GM18511 (cell line): Measurements from ENCODE around the gene PDPN.

ENCODE experiments used
- ATAC-seq: cut with Tn5 transposase; IDR thresholded peaks from one replicate; pipeline ENCODE4 v1.9.1; 2021; ENCODE audit warnings: mild to moderate bottlenecking, moderate library complexity; ENCODE audit not compliant: unreplicated experiment

PDPN gene

DNA sequence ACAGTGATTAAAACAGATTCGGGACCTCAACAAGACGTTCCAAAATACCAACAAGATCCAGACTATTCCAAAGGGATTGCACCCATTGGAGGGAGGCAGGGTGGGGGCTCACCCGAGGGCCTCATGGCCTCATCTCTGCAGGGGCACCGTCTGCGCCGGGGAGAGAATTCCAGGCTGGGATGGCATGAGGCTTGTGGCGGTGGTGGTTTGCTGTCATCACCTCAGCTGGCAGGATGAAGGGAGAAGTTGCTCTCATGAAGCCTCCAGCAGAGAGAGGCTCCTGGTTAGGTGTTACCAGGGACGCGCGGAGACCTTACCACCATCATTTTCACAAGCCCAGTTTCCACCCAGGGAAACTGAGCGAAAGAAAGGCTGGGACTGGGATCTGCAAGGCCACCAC is 6.7 kb upstream of the PDPN start:
- ATAC-seq = no peak

DNA sequence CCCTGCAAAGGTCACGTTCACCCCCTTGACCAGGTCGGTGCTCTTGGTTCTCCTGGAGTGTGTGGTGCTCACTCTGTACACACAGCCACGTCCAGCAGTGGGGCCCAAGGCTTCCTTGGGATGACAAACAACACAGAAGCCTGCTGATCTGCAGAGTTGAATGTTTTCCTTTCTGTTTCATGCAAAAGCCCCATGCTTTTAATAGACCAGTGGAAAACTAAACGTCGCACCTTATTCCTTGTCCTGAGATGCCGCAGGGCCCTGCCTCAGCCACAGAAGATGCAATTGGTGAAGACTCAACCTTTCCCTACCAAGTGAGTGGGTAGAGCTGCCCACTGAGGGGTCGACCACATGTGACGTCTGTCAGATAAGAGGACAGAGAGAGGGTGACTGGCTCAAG is 5.8 kb upstream of the PDPN start:
- no peak for ATAC-seq

DNA sequence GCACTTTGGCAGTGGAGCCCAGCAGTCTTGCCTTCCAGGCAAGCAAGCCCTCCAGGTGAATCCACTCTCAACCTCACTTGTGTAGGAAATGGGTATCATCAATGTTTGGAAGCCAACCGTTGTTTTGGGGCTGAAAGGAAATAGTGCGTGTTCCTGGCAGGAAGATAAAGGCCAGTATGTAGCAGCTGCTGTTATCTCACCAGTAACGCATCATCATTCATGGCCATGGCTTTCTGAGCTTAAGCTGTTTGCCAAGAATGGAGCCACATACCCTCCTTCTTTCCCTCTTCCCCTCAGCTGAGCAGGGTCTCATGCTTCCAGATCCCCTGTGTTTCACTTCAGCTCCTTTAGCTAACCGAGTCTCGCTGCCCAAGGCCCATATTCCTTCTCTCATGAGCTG is 2.2 kb upstream of the PDPN start:
- no peak for ATAC-seq

DNA sequence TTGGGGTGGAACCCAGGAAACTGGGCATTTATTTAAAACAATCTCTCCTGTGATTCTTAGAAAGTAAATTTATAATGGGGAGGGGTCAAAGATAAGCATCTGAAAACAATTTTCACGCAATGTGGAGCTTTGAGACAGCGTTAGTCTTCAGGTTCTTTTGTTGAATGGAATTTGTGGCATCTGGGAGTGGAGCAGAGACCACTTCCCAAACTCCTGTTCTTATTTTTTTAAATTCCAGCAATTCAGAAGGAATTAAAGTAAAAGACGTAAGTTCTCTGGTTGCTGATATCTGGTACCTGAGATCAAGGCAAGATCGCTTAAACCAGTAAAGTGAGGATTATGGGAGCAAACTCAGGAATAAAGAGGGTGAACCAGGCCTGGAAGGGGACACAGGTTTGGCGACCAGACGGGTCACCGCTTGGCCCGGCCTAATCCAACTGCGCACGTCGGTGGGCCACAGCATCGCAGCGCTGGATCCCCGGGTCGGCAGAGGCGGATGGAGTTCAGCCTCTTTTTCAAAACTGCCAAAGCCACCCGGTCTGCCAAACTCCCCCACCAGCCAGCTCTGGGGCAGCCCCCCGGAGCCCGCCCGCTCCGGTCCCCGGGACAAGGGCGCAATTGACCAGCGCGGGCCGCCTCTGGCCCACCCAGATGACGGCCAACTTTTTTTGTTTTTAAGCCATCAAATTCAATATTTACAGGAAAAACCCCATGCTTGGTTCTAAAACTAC is 754 bp upstream of the PDPN start:
- no peak for ATAC-seq

DNA sequence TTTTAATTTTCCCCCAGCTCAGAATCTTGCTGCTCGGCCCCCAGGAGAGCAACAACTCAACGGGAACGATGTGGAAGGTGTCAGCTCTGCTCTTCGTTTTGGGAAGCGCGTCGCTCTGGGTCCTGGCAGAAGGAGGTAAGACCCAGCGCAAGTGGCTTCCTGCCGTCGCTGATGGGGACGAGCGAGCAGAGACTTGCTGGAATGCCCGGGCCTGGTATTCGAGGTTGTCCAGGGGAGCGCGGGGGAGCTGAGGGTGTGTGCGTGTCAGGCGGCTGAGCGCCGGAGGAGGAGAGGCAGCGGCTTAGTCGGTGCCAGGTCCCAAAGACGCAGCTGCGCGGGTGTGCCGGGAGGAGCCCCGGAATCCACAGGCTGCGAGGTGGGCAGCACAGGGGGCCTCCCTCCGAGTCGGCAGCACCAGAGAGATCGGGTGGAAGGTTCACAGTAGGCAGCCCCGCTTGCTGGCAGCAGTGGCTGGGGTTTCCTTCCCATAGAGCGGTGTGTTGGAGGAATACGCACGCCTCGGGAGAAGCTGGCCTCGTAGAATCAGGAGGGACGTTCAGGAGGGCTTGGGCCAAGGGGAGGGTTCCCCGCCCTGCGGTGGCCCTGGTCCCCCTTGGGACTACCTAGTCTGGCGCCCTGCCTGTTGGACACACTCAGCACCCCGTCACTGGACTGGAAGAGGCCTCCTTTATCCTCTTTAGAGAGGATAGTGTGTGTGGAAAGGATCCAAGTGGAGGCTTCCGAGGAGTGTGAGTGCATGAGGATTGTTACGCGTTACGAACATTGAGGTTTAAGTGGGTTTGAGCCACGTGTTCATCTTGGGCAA is 547 bp downstream of the PDPN start:
- no peak for ATAC-seq

DNA sequence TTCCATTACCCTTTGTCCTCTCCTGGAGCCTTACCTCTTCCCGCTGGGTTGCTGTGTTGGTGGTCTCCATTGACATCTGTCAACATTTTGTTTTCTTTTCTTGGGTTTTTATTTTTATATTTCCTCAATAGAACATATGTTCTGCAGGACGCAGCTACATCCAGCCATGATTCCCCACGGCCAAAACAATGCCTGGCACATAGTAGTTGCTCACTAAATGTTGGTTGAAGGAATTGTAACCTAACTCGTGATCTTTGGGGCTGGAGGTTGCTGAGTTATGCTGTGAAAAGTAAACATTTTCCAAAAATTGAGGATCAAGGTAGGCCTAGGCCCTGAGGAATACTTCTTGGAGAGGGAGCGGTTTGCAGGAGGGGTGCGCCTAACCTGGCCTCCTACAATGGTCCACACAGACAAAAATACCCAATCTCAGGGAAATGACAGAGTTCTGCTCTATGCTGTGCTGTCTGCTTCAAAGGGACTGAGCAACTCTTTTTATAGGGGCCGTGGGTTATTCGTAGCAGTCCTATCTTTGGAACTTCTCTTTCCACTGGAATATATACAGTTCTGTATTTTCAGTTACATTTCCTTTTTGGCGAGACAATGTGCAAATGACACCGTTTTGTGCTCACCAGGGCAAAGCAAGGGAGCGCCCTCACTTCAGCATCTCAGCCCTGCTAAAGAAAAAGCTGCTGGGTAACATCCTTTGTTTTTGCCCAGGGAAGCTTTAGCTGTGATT is 1.4 kb downstream of the PDPN start:
- ATAC-seq = no peak

DNA sequence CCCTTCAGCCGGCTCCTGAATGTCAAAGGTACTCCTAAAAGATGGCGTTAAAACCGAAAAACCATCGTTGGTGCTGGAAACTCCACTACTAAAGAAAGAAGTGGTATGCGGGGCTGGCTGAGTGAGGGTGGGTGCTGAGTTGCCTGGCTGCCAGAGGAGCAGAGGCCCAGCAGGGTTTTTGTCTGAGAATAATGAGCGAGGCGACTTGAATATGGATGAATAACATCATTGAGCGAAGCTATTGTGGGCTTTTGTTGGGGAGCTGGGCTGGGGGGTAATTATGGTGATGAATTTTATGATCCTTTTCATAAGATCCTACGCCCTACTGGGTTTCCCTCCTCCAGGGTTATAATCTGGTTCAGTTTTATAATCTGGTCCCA is 2.0 kb downstream of the PDPN start:
- no peak for ATAC-seq

DNA sequence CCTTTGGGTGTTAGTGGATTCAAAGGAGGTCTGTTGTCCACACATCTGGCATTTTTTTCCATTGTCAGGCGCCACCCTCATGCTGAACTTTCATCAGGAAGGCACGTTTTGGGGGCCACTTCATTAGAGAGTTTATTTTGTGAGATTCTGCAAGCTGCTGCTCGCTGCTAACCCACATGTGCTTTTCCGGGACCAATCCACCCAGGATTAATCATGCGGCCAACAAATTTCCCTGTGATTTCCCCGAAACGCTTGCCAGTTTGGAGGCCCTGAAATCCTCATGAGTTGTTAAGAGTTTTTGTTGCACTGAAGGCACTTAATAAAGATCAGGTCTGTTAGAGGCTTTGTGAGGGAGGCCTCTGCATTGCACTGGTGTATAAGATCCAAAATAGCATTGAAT is 2.4 kb downstream of the PDPN start:
- no peak for ATAC-seq

DNA sequence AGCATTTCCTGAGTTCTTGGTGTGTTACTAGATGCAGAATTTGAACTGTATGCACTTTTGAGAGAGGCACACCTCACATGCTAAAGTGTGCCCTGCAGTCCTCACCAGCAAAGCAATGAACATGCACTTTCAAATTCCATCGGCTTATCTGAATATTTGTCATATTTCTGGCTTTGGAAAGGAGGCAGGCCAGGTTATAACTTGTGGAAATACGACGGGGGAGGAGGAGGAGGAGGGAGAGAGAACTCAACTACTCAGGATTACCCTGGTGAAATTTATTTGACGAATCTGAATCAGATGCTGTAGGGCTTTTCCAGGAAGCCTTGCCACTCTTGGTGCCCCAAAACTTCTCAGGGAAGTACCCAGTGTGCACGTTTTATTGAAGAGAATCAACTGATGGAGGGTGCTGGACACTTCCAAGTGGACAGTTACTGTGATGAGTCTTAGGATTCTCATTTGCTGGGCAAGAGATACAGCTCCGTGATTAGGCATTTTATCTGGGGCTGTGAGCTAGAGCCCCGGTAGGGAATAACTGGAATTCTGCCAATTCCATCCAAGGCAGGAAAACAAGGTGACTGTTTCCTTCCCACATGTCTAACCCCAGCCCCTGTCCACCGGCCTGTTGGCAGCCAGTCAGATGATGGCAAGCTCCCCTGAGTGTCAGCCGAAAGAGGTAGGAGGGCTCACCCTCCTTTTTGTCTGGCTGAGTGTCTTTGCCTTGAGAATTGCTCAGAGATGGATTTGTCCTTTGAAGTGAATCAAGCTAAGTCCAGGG is 3.8 kb downstream of the PDPN start:
- ATAC-seq = no peak

DNA sequence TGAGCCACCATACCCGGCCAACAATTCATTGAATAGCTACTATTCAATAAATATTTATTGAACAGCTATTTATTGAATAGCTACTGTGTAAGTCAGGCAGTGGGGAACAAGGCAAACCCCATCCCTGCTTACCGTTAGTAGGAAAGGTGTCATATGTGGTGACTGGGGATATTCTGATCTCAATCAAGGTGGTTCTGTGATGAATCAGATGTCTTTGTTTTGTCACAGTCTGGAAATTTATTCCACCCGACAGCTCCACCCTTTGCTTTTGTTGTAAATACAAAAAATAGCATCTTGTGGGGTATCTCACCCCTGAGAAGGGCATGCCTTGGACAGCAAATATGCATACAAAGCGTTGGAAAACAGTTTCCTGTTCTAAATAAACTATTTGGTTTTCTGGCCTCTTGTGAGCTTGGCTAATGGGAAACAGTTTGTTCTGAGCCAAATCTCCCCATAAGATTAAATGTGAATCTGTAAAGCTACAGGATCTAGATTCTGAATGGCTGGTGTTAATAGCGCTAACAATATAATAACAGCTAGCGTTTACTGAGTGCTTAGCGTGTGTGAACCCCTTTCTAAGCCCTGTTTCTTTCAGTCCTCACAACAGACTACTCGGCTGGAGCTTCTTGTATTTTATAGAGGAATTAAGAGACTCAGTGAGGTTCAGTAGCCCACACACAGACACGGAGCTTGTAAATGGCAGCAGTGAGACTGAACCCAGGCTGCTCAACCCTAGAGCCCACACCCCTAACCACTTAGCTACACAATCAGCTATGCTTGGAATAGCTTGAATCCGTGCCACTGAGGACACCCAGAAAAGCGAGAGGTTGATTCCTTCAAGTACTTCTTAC is 5.5 kb downstream of the PDPN start:
- ATAC-seq = no peak

DNA sequence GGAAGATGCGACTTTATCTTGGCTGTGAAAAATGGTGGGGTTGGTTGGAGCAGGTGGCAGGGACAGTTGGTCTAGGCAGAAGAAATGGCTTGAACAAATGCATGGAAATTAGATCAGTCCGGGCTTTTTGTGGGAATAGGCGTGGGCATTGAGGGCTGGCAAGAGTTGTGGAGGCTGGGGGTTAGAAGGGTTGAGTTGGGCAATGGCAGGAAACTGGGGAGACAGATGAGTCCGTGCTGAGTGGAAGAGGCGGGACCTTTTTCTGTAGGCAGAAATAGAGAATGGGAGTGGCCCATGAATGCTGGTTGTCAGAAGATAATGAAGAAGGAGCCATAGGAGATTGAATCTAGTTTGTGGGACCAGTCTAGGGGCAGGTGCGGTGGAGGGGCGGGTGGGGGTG is 6.9 kb downstream of the PDPN start:
- ATAC-seq = no peak

DNA sequence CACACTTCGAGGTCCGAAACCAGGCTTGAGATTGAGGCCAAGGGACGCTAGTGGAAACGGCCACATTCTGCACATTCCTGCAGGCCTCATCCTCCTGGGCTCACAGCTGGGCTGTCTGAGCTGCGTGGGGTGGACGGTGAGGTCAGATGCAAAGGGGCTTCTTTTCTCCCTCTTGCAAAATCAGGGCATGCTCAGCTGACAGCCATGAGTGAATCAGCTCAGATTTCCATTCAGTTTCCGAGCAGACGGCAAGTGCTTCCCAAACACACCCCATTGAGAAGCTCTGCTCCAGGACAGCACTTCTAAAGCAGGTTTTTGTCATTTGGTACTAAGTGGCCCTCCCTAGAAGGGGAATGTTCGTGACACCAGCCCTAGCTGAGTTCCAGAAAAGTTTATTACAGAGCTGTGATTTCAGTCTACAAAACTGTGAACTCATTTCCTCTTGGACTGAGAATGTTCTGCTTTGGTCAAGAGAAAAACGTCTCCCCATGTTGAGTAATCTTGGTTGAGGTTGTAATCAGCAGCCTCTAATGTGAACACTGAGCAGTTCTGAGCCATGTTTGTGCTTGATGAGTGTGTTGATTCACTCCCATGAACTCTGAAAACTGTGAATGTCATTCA is 10.0 kb downstream of the PDPN start:
- ATAC-seq = no peak

DNA sequence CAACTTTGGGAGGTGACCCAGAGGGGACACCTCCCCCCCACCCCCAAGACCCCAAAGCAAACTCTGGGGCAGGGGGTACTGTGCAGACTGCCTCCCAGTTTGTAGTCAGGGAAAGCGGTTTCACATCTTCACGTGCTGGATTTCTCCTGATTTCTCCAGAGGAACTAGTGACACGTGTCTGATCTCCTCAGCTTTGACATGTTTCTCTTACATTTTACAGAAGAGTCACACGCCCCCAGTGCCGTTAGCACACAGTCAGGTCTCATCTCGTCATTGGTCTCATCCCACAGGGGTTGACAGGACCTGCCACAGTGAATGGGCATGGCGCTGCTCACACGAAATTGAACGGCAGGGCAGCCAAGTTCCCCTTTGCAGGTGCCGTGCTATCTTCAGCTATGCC is 11.8 kb downstream of the PDPN start:
- no peak for ATAC-seq

DNA sequence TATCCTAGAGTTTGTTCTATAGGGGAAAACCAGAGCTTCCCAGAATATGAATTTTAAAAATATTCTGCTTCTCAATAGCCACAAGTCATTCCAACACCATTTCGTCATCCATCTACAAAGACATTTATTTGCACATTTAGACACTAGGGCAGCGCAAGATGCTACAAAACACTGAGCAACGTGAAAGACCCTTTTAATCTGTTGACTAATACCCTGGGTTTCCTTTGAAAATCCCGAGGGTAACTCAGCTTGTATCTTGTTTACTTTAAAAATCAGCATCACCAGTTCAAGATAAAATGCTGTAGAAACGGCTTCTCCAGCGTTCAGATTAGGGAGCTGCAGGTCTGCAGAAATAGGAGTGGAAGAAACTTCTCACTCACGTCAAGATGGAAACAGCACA is 13.5 kb downstream of the PDPN start:
- no peak for ATAC-seq

DNA sequence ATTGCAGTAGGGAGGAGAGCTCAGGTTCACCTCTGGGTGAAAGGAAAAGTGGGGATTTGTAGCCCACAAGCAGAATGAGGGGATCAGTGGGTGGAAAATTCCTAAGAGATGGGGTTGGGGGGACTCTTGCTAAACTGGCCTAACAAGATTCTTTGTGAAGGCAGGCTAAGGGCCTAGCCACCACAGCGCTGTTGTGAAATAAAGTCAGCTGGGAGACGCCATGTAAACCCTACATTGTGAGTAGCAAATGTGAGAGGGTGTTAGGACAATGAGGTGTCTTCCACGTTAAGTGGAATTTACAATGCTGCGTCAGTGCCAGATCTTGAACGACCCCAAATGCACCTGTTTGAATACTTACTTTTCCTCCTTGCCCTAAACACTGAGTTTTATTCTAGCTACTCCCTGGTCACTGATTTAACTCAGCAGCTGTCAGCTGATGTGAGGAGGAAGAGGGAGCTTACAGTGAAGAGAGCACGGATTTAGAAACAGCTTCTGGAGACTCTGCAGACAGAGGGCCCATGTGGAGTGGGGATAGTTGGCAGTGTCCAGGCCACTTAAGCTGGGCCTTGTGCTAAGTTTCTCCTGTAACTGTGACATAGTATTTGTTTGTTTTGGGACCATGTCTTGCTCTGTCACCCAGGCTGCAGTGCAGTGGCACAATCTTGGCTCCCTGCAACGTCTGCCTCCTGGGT is 17.3 kb downstream of the PDPN start:
- ATAC-seq = no peak

DNA sequence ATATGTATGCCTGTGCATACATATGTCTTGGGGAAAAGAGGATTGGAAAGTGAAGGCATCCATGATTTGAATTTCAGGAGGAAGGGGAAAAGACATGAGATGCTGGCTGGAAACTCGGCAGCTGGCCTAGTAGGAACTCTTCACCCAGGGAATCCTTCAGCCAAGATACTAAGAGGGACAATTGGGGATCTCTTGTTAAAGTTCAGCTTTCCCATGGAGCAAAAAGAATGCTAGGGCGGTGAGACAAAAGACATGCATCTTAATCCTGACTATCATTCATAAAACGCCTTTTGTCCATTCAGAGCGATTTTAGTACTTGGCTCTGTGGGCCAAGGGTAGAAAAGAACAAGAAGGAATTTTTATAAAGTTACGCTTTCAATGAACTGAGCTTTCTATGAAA is 20.5 kb downstream of the PDPN start:
- no peak for ATAC-seq

DNA sequence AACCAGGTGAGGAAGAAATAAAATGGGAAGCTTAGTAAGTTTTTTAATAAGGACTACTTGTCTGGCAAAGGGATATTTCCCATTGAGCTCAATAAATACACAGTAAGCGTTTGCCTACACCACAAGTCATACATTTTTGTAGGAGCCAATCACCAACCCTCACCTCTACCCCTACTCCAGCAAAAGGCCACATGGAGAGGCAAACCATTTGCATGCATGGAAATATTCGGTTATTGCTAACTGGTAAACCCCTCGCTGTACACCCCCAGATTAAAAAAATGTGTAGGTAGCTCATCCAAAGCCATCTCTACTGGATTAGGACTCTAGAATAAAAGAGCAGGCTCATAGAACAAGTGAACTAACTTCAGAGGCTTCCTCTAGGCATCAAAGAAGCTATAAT is 21.1 kb downstream of the PDPN start:
- ATAC-seq = no peak

DNA sequence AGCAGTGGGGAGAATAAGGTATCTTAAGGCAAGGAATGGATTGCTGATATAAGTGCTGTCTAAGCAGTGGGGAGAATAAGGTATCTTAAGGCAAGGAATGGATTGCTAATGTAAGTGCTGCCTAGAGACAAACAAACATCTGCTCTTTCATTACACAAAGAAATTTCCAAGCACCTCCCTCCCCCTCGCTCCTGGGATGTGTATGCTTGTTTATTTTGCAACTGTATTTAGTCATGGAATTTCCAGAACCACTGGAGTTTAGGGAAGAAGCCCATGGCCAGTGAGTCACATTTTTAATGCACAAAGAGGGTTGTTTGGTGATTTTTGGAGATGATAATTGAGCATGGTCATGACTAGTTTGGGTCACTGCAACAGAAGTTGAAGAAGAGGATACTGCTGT is 21.5 kb downstream of the PDPN start:
- no peak for ATAC-seq

DNA sequence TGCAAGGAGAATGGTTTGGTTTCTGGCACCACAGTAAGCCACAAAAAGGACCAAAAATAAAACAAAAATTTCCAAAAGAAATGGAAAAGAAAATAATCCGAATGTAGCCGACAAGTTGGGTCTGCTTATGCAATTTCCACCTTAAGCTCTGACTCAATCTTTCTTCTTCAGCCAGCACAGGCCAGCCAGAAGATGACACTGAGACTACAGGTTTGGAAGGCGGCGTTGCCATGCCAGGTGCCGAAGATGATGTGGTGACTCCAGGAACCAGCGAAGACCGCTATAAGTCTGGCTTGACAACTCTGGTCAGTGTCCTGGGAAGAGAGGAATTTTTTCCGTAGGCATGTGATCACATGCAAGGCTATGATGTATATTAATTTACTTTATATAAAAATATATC is 23.4 kb downstream of the PDPN start:
- ATAC-seq = no peak
